Tibial nerve (tissue), 4 donors: ENCODE data around the gene TJP3. TPM values are rescaled to one million over a fixed set of nuclear protein-coding genes. Genes with fewer than 3 reads are reported as not detected.

Experiments
- DNase-seq, 2 donors: peaks; one replicate each; pipeline ENCODE4 v3.0.0-alpha.2; 2019; ENCODE audit warnings: low spot score in 2 of 2
- H3K27ac ChIP-seq, 4 donors: fragments of 200-600 bp; sonication (generic) in 3 of 4; one replicate each; pipeline ENCODE4 v1.5.1; 2017 to 2019; ENCODE audit warnings: mild to moderate bottlenecking in 1 of 4
- H3K27me3 ChIP-seq, 2 donors: fragments of 200-600 bp; sonication (generic) in 1 of 2; one replicate each; pipeline versions ENCODE4 v1.5.1 to v1.6.0; 2017 to 2019
- H3K36me3 ChIP-seq, 3 donors: fragments of 200-600 bp; sonication (generic); one replicate each; pipeline ENCODE4 v1.5.1; 2018 to 2019
- H3K4me1 ChIP-seq, 4 donors: fragments of 200-600 bp; sonication (generic) in 3 of 4; one replicate each; pipeline ENCODE4 v1.5.1; 2017 to 2019
- H3K4me3 ChIP-seq, 4 donors: fragments of 200-600 bp; sonication (generic) in 3 of 4; one replicate each; pipeline ENCODE4 v1.5.1; 2017 to 2019; ENCODE audit warnings: mild to moderate bottlenecking in 1 of 4, moderate library complexity in 1 of 4
- H3K9me3 ChIP-seq, 4 donors: fragments of 200-600 bp; sonication (generic) in 3 of 4; one replicate each; pipeline ENCODE4 v1.5.1; 2017 to 2019
- EP300 ChIP-seq, 2 donors: sonication (generic); formaldehyde crosslinking; IDR thresholded peaks; one replicate each; pipeline ENCODE4 v1.6.1; 2017; ENCODE audit warnings: antibody characterized with exemption in 2 of 2, mild to moderate bottlenecking in 1 of 2
- POLR2A ChIP-seq, 2 donors: fragments of 450-650 bp; IDR thresholded peaks; one replicate each; pipeline ENCODE4 v1.6.1; 2017; ENCODE audit warnings: antibody characterized with exemption in 2 of 2, mild to moderate bottlenecking in 2 of 2, moderate library complexity in 2 of 2
- WGBS, 2 donors: methylation state at CpG; one replicate each; pipeline ENCODE4 v1.1.5; 2018; 5-methylcytosine and 5-hydroxymethylcytosine counted together
- total RNA-seq, 4 donors: library from RNA; depleted of rRNA; stranded (reverse); fragments of >200 nt; gene quantifications; one replicate each; pipeline ENCODE4 v1.1.0, GENCODE V29; 2016
- TF ChIP-seq, protein P1 (sequence below), 5 experiments: fragments of 200-600 bp in 3 of 5; fragments of 450-650 bp in 2 of 5; sonication (generic) in 3 of 5; IDR thresholded peaks; one replicate each; pipeline ENCODE4 v1.5.1; 2016 to 2019; ENCODE audit warnings: antibody characterized with exemption in 5 of 5, mild to moderate bottlenecking in 3 of 5, moderate library complexity in 2 of 5

Gene TJP3
- total RNA-seq, 4 donors from 2014 or later, result 0.21 to 0.90 (median 0.22) TPM; not detected in 1

DNA sequence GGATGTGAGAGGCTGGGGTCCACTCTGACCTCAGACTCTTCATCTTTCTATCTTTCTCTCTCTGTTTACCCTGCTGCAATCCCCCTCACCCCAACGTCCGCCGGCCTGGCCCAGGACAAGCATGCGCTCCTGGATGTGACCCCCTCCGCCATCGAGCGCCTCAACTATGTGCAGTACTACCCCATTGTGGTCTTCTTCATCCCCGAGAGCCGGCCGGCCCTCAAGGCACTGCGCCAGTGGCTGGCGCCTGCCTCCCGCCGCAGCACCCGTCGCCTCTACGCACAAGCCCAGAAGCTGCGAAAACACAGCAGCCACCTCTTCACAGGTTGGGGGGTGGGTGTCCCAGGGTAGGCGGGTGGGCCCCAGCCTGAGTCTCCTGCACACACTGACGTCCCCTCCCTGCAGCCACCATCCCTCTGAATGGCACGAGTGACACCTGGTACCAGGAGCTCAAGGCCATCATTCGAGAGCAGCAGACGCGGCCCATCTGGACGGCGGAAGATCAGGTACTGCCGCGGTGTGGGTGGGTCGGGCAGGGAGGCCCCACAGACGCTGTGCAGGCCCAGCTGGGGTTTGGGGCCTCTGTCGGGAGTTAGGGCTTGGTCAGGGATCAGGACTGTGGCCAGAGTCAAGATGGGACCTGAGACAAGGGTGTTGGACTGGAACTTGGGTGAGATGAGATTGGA is 38.3 kb downstream of the TJP3 start:
- Histone ChIP-seq H3K4me1 (no peaks in the 10 kb centered on the region), H3K36me3 (peaks cover 2 to 21% (median 12%) of the 10 kb centered on the region in 3 donors), H3K27me3 (peaks cover 0 to 14% of the 10 kb centered on the region in 2 donors), H3K9me3 (peaks cover 0 to 4% (median 0%) of the 10 kb centered on the region in 4 donors), H3K27ac (no peak overlapping the region), H3K4me3 (no peak overlapping the region)
- TF ChIP-seq EP300 (IDR thresholded peaks at IDR 0.05), result no peak
- TF ChIP-seq, protein P1, sequence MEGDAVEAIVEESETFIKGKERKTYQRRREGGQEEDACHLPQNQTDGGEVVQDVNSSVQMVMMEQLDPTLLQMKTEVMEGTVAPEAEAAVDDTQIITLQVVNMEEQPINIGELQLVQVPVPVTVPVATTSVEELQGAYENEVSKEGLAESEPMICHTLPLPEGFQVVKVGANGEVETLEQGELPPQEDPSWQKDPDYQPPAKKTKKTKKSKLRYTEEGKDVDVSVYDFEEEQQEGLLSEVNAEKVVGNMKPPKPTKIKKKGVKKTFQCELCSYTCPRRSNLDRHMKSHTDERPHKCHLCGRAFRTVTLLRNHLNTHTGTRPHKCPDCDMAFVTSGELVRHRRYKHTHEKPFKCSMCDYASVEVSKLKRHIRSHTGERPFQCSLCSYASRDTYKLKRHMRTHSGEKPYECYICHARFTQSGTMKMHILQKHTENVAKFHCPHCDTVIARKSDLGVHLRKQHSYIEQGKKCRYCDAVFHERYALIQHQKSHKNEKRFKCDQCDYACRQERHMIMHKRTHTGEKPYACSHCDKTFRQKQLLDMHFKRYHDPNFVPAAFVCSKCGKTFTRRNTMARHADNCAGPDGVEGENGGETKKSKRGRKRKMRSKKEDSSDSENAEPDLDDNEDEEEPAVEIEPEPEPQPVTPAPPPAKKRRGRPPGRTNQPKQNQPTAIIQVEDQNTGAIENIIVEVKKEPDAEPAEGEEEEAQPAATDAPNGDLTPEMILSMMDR (IDR thresholded peaks at IDR 0.05), result no peak
- DNase-seq, result no peak
- WGBS, 2 donors, result 68 to 80% methylated on average over 27 to 31 of the region's 31 CpGs

- no peak for TF ChIP-seq POLR2A (IDR thresholded peaks at IDR 0.05)
- TF ChIP-seq, protein P1 (IDR thresholded peaks at IDR 0.05), result no peak
- no peak for TF ChIP-seq EP300 (IDR thresholded peaks at IDR 0.05)
- WGBS, 2 donors, result 88 to 89% methylated on average over 7 to 8 of the region's 8 CpGs
- DNase-seq, result no peak
- Histone ChIP-seq H3K27ac (no peak overlapping the region), H3K4me3 (no peak overlapping the region), H3K36me3 (peaks cover 2 to 46% (median 12%) of the 10 kb centered on the region in 3 donors), H3K4me1 (no peaks in the 10 kb centered on the region), H3K27me3 (peaks cover 0 to 14% of the 10 kb centered on the region in 2 donors), H3K9me3 (no peaks in the 10 kb centered on the region)
Measured at GRCh38 chr19:3748965-3749364, 40.8 kb downstream of the TJP3 start.

GRCh38 chr19:3750211-3750610 is 42.0 kb downstream of the TJP3 start:
- peaks cover 2 to 58% (median 12%) of the 10 kb centered on the region in 3 donors for H3K36me3 ChIP-seq
- no peak for DNase-seq
- no peak overlapping the region for H3K27ac ChIP-seq
- WGBS, 2 donors, result 100% methylated on average over 2 of the region's 2 CpGs
- H3K9me3 ChIP-seq, result no peaks in the 10 kb centered on the region
- H3K4me1 ChIP-seq, result no peaks in the 10 kb centered on the region
- TF ChIP-seq EP300 (IDR thresholded peaks at IDR 0.05) (no peak), POLR2A (IDR thresholded peaks at IDR 0.05) (no peak)
- TF ChIP-seq, protein P1 (IDR thresholded peaks at IDR 0.05), result no peak
- H3K4me3 ChIP-seq, result no peak overlapping the region
- H3K27me3 ChIP-seq, result peaks cover 0 to 14% of the 10 kb centered on the region in 2 donors

DNA sequence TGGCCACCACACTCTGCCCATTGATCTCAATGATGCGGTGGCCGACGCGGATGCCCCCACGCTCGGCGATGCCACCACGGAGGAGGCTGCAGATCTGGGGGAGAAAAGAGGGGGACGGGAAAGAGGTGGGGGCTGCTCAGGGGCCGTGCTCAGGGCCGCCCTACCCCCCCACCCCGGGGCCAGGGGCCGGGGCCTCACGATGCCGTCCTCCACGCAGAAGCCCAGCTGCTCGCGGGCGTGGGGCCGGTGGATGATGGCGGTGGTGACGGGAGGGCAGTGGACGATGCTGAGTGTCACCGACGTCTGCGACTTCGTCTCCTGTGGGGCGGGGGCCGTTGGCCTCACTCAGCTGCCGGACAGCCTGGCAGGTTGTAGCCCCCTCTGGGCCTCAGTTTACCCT is 43.1 kb downstream of the TJP3 start:
- Histone ChIP-seq H3K9me3 (no peaks in the 10 kb centered on the region), H3K36me3 (peaks cover 2 to 60% (median 12%) of the 10 kb centered on the region in 3 donors), H3K4me1 (no peaks in the 10 kb centered on the region), H3K4me3 (no peak overlapping the region), H3K27ac (no peak overlapping the region), H3K27me3 (peaks cover 0 to 8% of the 10 kb centered on the region in 2 donors)
- WGBS, 2 donors, result 89 to 93% methylated on average over 19 to 25 of the region's 30 CpGs
- TF ChIP-seq EP300 (IDR thresholded peaks at IDR 0.05), result no peak
- DNase-seq, result no peak

- Histone ChIP-seq H3K36me3 (peaks cover 2 to 68% (median 12%) of the 10 kb centered on the region in 3 donors), H3K27me3 (no peaks in the 10 kb centered on the region), H3K4me3 (no peak overlapping the region), H3K4me1 (no peaks in the 10 kb centered on the region), H3K9me3 (no peaks in the 10 kb centered on the region), H3K27ac (no peak overlapping the region)
- no peak for TF ChIP-seq EP300 (IDR thresholded peaks at IDR 0.05)
- TF ChIP-seq POLR2A (IDR thresholded peaks at IDR 0.05), result no peak
- TF ChIP-seq, protein P1 (IDR thresholded peaks at IDR 0.05), result no peak
- DNase-seq, result no peak
- WGBS, 2 donors, result 76 to 87% methylated on average over 15 to 16 of the region's 25 CpGs
Measured at GRCh38 chr19:3752492-3752891, 44.3 kb downstream of the TJP3 start.
